Myocyte (in vitro differentiated cells): ENCODE data around the gene CREBBP. TPM values are rescaled to one million over a fixed set of nuclear protein-coding genes. Genes with fewer than 3 reads are reported as not detected.

Source experiments
- DNase-seq: peaks from one replicate; pipeline ENCODE4 v3.0.0-alpha.2; 2012; ENCODE audit warnings: low read depth
- total RNA-seq: library from RNA; depleted of rRNA; stranded (reverse); fragments of >200 nt; gene quantifications from 2 replicates; pipeline ENCODE4 v1.2.3, GENCODE V29; 2014

The CREBBP gene
- total RNA-seq, 1 donor from 2014 or later, result 15.9 TPM

DNA sequence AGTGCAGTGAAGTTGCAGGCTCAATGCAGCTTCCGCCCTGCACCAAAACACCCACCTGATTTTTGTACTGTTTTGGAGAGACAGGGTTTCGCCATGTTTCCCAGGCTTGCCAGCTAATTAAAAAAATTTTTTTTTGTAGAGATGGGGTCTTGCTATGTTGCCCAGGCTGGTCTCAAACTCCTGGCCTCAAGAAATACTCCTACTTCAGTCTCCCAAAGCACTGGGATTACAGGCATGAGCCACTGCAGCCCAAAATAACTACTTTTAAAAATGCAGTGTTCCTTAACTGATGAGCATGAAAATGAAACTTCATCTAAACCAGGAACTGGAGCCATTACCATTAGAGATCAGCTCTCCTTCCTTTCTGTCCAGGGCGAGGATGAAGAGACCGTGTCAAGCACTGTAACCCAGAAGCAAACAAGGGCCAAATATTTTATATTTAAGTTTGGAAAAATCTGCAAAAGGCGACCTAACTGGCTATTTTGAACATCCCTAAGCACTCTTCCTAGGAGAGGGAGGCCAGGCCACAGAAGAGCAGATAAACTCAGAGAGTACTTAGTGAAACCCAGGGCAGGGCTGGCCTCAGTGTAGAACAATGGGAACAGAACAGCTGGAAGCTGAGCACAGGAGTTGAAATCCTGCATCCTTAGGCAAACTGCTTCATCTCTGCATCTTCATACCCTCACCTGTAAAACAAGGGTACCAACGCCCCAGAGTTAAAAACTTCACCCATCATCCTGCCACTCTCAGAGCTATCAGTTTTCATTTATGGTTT, 24.0 kb downstream of the CREBBP start:
- DNase-seq, result no peak

DNA sequence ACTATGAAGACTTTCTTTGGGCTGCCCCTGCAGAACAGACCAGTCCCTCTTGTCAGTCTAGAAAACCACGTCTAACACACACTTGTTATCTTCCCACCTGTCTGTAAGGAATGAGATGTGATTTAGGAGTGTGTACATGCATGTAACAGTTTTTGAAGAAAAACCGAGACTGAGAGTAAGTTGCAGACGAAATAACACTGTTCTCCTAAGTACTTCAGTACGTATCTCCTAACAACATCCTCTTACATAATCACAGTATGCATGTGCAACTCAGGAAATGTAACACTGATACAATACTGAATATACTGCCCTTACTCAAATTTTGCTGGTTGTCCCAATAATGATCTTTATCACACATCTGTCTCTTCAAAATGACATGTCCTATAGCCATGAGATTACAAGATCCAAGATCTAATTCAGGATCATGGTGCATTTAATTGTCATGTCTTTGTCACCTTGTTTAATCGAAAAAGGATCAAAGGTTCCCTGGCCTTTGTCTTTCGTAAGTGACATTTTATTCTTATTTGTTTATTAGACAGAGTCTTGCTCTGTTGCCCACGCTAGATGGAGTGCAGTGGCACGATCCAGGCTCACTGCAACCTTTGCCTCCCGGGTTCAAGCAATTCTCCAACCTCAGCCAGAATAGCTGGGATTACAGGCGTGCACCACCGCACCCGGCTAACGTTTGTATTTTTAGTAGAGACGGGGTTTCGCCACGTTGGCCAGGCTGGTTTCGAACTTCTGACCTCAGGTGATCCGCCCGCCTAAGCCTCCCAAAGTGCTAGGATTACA, 25.6 kb downstream of the CREBBP start:
- DNase-seq, result no peak

DNA sequence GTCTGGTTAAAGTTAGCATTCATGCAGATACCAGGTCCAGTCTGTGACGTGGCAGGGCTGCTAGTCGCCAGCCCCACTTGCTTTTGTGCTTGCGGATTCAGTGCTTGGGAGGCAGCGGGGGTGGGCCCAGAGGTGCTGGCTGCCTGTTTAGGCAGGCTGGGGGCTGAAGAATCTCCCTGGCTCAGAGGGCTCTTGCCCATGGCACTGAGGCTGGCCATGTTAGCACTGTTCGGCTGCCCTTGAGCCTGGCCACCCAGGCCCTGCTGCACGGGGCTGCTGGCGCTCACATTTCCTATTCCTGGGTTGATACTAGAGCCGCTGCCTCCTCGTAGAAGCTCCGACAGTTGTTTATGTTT, 30.0 kb downstream of the CREBBP start:
- DNase-seq, result no peak

DNA sequence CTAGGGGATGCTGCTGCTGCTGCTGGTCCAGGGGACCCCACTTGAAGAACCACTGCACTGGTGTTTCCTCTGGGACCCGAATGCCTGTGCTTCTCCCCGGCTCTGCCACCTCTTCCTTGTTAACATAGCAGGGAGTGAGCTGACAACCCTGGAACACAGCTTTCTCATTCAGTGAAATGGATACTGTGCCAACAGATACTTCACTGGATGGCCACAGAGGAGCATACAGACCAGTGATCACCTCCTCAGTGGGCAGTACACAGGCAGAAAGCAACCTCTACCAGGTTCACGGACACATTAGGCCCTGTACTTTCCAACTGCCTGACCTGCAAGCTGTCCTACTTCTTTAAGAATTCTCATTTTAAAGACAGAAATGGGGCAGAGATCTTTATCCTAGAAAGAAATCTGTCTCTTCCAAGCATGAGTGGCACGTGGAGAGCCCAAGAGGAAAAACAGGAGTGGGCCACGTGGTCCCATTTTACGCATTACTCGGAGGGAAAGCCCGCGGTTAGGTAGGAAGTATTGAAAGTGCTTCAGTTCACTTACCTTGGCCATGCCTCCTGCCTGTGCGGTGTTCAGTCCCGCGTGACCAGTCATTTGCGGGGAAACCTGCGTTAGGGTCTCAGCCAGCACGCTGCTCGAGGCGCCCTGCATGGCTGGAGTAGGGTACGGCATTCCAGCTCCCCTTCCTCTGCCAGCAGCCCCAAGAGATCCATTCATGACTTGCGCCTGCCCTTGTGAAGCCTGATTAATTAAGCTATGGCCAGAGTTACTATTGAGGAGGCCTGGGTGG, 30.6 kb downstream of the CREBBP start:
- no peak for DNase-seq

DNA sequence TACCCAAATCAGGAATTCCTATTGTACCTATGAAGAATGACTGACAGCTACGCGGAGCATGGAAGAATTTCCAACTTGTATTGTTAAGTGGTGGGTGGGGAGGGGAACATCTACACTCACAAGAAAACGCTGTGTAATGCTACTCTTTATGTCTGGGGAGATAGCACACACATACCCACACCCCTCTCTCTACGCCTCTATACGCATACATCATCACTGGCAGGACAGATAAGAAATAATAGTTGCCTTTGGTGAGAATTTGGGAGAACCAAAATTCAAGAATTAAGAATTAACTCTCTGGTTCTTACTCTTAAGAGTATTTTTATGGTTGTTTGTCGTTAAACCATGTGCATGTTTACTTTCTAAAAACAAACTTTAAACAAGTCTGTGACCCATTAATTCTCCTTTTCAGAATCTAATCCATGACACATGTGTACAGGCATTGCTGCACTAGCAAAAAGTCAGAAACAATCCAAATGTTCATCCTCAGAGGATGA, 33.9 kb downstream of the CREBBP start:
- DNase-seq, result no peak

DNA sequence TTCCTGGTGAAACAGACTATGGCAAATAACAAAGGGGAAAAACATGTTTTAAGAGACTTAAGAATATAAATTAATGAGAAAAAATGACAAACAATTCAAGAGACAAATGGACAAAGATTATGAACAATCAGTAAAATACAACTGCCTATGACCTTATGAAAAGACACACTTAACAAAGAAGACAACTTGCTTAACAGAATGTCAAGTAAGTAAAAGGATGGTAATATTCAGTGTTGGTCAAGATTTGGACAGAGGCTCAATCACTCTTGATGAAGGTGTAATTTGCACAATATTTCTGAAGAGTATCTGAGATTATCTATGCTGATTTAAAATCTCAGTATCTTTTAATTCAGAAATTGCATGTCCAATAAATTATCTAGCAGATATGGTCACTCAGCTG, 34.4 kb downstream of the CREBBP start:
- no peak for DNase-seq

DNA sequence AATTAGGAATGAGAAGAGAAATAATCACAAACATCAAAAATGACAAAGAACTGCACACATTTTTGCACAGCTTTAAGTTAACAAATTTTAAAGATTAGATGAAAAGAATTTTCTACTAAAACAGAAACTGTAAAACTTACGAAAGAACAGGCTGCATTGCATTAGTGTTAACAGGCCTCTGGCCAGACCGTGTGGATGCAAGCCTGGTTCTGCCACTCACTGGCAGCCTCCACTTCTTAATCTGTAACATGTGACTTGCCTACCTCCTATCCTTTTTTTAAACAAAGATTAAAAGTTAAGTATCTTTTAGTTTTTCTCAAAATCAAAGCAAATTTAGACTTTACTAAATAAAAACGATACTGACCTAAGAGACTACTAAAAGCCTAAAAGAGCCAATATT, 37.5 kb downstream of the CREBBP start:
- DNase-seq, result no peak

DNA sequence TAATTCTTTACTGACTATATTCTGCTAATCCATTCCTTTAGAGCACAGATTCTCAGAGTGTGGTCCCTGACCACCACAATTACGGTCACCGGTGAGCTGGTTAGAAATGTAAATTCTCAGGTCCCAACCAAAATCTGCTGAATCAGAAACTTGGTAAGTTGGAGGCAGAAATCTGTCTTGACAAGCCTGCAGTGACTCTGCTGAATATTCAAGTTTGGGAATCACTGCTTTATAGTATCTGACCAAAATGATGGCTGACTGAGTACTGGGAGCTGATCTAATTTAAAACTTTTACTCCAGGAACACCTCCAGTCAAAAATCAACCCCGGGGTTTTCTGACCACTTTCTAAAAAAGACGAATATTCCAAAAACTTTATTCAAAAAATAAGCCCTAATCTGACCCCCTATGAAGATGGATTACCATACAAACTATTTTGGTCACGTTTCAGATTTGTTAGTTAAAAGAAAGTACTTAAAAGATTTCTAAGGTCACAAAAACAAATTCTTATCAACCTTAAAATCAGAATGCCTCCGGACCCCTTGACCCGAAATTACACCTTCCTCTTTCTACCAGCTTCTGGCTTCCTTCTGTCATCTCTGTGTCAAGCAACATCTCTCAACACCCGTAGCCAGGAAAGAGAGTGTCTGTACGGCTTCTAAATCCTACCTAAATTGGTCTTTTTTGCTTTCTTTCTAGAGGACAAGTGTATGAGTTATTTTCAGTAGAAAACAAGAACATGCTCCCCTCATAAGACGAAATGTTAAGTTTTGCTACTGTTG, 38.6 kb downstream of the CREBBP start:
- DNase-seq, result no peak

DNA sequence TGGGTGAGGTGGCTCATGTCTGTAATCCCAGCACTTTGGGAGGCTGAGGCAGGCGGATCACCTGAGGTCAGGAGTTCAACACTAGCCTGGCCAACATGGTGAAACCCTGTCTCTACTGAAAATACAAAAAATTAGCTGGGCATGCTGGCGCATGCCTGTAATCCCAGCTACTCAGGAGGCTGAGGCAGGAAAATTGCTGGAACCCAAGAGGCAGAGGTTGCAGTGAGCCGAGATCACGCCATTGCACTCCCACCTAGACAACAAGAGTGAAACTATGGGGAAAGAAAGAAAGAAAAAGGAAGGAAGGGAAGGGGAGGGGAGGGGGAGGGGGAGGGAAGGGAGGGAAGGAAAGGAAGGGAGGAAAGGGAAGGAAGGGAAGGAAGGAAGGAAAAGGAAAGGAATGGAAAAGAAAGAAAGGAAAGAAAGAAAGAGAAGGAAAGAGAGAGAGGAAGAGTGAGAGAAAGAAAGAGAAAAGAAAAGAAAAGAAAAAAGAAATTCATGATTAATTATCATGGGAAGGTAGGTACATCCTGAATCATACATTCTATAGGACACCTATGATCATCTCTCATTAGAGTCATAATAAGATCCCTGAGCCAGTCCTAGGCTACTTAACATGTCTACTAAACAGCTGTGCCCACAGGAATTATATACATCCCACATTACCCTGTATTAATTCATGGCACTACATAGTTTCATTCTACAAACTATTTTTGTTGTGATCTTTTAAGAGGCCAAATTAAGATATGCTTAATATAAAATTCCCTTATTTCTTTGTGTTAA, 40.9 kb downstream of the CREBBP start:
- no peak for DNase-seq

DNA sequence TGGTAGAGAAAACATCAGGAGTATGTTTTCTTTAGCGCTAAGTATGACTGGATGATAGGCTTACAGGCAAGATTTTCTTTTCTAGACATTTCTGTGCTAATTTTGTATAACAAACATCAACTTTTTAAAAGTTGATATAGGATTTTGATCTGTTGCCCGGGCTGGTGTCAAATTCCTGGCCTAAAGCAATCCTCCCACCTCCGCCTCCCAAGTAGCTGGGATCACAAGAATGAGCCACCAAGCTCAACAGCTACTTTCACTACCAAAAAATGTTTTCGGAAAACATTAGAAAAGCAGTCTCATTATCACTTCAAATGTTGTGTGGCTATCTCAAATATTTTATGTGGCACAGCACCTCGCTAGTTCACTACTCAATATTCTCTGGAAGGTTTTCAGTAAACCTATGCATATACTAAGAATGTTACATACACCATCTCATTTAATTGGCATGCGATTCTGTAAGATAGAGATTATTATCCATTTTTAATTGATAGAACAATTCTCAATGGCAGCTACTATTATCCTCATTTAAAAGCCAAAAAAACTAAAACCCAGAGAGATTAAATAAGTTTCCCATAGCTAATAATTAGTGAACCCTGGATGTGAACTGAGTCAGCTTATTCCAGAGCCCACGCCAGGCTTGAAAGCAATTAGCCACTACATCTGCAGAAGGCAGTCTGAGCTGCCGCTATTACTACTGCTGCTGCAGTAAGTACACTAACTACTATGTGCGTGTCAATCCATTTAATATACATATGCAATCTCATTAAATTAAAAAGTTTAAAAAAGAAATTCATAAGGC, 41.7 kb downstream of the CREBBP start:
- DNase-seq, result no peak

DNA sequence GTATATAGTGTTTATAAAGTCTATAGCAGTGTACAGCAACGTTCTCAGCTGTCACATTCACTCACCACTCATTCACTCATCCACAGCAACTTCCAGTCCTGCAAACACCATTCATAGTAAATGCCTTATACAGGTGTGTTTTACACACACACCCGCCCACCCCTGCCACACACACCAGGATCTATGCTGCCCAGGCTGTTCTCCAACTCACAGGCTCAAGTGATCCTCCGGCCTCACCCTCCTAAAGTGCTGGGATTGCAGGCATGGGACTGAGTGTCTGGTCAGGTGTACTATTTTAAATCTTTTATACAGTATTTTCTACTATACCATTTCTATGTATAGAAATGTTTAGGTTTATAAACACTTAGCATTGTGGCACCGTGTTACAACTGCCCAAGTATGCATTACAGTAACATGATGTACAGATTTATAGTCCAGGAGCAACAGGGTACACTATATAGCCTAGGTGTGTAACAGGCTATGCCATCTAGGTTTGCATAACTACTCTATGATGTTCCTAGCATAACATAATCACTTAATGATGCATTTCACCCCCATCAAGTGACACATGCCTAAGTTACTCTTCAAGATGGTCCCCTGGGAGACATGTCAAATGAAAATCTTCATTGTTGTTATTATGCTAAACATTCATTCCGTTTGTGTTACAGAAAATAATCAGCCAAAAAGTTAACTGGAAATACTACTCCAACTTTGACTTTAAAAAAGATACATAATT, 42.5 kb downstream of the CREBBP start:
- no peak for DNase-seq

DNA sequence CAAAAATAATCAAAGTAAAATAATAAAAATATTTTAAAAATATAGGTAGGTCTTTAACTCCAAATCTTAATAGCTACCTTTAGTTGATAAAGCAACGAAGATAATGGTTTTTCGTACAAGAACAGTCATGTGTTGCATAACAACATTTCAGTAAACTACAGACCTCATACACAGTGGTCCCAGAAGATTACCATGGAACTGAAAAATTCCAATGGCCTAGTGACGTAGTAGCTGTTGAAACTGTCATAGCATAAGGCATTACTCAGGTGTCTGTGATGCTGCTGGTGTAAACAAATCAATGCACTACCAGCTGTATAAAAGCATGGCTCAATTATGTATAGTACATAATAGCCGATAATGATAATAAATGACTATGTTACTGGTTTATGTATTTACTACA, 43.9 kb downstream of the CREBBP start:
- DNase-seq, result no peak

DNA sequence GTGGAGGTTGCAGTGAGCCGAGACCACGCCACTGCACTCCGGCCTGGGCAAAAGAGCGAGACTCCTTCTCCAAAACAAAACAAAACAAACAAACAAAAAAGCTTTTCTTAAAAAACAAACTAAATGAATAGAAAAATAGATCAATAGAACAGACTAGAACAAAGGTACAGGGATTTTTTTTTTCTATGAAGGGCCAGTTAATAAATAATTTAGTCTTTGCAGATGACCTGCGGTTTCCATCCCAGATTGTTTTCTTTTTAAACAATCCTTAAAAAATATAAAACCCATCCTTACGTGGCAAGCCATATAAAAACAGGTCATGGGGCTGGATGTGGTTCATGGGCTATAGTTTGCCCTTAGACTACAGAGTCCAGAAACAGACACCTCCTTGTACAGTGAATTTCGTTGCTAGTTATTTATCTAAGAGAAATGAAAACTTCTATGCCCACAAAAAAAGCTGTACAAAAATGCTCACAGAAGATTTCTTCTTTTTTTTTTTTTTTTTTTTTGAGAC, 45.4 kb downstream of the CREBBP start:
- DNase-seq, result no peak

DNA sequence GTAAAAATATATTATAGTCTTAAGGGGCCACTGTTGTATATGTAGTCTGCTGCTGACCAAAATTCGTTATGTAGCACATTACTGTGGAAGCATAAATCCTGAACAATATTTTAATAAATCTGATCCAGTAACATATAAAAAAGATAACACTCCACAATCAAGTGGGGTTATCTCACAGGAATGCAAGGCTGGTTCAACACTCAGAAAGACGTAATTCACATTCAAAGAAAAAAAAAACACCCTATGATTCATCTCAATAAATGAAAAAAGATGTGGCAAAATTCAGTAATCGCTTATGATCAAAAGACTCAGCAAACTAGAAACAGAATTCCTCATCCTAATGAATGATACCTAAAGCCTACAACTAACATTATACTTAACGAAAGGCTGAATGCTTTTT, 47.8 kb downstream of the CREBBP start:
- DNase-seq, result no peak

DNA sequence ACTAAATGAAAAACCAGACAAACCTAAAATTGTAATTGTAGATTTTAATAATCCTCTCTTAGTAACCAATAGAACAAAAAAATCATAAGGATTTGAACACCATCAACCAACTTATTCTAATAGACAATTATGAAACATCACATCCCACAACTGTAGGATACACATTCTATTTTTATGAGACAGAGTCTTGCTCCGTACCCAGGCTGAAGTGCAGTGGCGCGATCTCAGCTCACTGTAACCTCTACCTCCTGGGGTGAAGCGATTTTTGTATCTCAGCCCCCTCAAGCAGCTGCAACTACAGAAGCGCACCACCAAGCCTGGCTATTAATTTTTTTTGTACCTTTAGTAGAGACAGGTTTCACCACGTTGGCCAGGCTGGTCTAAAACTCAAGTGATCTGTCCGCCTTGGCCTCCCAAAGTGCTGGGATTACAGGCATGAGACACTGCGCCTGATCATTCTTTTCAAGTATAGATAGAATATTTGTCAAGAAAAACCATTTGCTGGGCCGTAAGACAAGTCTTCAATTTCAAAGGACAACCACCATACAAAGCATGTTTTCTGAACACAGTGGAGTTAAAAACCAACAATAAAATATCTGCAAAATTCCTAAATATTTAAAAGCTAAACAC, 49.8 kb downstream of the CREBBP start:
- no peak for DNase-seq

DNA sequence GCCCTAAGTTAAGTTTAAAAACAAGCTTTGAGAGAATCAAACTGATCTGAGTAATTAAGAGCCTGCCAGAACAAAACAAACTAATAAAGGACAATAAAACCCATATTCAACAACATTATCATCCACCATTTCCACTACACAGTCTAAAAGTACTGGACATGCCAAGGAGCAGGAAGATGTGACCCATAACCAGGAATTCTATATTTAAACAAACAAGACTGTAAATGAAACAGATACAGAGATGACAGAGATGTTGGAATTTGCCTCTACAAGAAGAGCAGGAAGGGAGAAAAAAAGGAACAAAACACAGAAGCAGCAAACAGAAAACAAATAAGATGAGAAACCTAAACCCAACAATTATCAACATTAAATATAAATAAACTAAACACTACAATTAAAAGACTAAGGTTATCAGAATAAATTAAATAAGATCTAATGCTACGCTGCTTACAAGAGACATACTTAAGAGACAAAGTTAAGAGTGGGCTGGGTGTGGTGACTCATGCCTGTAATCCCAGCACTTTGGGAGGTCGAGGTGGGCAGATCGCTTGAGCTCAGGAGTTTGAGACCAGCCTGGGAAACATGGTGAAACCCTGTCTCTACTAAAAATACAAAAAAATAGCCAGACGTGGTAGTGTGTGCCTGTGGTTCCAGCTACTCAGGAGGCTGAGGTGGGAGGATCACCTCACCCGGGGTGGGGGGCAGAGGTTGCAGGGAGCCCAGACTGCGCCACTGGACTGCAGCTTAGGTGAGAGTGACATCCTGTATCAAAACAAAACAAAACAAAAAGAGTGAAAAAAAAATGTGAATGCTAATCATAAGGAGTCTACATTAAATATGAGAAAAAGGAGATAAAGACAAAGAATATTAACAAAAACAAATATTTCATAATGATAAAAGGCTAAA, 50.6 kb downstream of the CREBBP start:
- no peak for DNase-seq

DNA sequence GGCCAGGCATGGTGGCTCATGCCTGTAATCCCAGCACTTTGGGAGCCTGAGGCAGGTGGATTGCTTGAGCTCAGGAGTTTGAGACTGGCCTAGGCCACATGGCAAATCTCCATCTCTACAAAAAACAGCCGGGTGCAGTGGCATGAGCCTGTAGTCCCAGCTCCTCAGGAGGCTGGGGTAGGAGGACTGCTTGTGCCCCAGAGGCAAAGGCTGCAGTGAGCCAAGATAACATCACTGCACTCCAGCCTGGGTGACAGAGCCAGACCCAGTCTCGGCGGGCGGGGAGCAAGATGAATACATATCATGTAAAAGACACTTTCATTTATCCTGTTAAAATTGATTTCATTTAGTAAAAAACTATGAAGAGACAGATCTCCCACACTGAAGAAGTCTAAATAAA, 54.6 kb downstream of the CREBBP start:
- DNase-seq, result no peak
